Islet precursor cell (in vitro differentiated cells): ENCODE measurements around the gene TMEM176B.
A peak's percentile ranks its signal among the peaks of the same experiment; 100 is the strongest.

ENCODE experiments used
- DNase-seq: peaks from one replicate; pipeline ENCODE4 v3.0.0-alpha.2; 2018

The TMEM176B gene

DNA sequence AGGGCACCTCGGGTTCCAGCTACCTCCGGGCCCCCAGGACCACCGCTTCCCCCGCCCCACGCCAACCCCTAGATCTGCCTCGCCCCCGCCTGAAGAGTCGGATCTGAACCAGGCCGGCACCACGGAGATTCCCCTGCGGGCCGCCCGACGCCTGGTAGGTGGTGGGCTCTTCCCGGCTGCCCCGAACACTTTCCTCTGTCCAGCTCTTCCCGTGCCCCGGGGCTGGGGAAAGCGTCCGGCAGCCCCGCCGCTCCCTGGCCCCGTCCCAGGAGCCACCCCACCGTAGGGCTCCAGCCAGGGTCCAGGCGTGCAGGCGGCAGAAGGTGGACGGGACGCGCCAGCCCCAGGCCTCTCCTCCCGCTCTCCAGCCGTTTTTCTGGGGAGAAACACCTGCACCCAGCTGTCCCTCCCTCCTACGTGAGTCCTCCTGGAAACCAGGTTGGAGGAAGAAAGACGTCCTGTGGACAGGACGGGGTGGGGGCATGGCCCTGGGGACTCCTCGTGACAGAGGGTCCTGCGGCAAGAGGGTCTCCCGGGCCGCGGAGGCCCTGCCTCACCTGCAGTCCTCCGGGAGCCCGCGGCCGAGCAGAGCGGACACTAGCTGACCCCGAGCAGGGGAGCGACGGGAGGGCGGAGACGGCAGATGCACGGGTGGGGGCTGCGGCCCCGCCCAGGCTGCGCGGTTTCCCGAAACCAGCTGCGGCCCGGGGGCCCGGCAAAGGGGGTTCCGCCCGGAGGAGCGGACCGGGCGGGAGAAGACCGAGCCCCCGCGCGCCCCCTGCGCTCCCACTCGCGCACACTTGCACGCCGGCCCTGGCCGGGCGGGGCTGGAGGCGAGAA lies at the start of gene TMEM176B:
TSS of gene TMEM176B (minus strand) at position 624 of the 840 bp plus-strand sequence. CDS start 3,795 bp downstream, outside the sequence.
- no peak for DNase-seq

DNA sequence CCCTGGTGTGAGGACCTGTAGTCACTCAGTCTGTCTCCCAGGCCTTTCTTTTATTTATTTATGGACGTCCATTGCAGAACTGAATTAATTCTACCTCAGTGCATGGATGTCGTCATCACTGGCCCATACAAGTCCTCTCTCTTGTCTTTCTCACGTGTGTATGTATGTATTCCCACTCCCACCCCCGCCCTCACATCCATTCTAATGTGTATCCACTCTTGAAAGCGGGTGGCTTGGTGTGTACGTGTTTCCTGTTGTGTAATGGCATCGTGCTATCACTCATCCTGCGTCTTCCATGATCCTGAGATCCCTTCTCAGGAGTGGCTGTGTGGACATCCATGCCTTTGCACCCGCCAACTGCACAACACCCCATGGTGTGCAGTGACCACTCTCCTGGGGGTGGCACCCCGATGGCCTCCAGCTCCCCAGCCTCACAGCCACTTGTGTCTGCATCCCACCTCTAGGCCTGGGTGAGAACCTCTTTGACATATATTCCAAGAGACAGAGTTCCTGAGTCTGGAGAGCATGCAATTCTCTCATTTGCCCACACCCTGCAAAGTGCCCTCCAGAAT lies 49.1 kb upstream of the TMEM176B start:
- DNase-seq, result peak; percentile 32

DNA sequence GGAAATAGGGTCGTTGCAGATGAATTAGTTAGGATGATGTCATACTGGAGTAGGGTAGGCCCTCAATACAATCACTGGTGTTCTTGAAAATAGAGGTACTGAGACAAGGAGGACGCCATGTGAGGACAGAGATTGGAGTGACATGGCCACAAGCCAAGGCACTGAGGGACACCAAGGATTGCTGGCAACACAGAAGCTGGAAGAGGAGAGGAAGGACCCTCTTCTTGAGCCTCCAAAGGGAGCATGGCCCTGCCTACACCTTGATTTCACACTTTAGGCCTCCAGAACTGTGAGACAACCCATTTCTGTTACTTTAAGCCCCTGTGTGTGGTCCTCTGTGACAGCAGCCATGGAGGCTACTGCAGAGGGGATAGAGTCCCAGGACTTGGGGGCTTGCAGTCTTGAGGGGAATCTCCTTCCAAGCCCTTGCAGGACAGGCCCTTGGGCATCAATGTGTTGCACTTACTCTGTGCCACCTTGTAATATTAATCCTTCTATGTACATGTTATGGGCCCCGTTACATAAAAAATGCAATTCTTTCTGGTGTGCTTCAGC lies 48.5 kb upstream of the TMEM176B start:
- peak; percentile 29 for DNase-seq

DNA sequence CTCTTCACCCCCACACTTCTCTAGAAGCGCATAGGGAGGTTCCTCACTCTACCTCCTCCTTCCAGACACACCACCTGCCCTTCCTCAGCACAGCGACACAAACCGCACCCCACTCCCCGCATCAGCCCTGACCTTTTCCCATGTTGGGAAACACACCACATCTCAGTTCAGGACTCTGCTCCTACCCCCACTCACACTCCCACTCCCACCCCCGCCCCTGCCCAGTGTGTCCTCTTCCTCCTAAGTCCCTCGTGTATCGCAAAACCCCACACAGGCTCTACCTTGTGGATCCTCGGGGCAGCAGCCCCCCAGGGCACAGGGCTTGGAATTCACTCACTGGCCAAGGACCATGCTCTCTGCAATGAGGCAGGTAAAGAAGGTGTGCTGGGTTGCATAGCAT lies 47.9 kb upstream of the TMEM176B start:
- DNase-seq, result peak; percentile 32

DNA sequence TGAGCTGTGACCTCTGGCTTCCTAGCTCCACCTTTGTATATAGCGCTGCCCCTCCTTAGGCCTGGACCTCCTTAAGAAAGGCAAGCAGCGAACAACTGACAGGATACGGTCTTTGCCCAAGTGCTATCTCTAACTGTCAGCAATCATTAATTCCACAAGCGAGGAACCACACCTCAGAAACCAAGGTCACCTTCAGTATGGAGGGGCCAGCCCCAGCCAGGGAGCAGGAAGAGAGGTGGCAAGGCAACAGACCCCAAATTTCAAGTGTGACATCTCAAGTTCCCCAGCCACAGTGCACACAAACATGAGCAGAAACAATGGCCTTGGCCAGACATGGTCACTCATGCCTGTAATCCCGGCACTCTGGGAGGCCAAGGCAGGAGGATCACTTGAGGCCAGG lies 47.4 kb upstream of the TMEM176B start:
- DNase-seq, result peak; percentile 13

DNA sequence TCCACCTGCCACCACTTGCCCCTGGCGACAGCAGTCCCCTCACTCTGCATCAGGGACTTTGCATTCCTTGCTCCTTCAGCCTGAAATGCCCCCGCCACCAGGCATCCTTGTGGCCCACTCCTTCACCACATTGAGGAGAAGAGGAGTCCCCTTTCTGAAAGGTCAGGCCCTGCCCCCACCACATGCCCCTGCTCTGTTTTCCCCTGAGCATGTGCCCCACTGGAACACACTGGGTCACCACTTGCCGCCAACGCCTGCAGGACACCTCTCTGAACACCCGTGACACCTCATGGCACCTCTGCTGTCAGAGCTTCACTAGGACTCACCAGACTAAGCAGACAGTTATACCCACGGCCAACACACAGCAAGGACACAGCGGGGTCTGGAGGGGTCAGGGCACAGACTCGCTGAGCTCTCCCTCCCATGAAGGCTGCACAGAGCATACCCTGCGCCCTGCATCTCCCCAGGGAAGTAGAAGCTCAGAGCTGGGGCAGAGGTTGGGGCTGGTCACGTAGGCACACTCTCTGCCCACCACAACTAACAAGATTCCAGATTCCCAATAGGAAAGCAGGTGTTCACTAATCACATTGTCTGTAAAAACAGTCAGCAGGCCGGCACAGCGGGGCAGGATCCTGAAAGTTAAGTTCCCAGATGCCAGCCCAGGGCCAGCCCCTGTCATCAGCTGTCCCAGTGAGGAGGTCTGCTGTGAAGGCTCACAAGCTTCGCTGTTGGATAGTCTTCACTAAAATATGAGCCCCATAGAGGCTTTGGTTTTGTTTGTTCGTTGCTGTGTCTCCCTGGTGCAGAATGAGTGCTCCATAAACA lies 46.3 kb upstream of the TMEM176B start:
- DNase-seq, result peak; percentile 30

DNA sequence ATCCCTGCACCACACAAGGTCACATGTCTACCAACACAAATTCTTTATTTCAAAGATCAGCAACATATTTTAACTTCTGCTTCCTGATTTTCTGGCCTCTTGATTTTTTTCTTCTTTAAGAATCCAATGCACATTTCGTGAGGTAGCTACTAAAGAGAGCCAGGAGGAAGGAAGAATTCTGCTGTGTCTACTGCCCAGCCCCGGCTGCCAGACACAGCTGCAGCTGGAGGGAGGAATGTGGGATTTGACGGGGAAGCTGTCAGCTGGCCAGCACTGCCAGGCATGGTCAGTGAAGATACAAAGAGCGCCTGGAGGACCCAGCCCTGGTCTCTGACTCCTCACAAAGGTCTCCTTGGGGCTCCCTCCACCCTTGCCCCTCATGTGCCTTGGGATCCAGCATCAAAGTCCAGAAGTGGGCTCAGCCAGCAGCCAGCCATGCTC lies 45.3 kb upstream of the TMEM176B start:
- DNase-seq, result no peak

DNA sequence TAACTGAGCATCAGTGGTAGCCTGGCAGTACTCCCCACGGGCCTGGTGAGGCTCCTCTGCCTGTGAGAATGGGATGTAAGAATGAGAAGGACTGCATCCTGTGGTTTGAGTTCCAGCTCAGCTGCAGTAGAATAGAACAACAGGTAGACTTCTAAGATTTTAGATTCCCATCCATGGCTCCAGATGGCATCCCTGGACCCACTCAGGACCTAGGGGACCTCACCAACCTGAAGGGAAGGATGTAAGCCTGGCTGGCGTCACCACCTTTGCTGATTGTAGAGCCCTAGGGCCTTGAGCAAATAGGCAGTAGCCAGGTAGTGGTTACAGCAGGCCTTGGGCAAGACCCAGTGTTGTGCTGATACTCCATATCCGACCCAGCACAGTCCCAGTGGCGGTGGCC lies 42.6 kb upstream of the TMEM176B start:
- peak; percentile 26 for DNase-seq

DNA sequence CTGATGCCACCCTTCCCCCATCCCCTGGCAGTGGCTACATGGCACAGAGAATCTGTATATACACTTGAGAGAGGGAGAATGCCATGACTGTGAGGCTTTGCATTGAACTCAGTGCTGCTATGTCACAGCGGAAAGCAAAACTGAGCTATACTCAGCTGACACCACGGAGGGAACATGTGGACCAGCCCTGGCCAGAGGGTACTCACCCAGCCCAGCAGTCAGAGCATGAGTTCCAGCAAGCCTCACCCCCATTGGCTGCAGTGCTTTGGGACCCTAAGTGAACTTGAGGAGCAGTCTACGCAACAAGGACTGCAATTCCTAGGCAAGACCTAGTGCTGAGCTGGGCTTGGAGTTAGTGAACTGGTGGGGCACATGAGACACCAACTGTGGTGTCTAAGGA lies 41.9 kb upstream of the TMEM176B start:
- DNase-seq, result no peak

DNA sequence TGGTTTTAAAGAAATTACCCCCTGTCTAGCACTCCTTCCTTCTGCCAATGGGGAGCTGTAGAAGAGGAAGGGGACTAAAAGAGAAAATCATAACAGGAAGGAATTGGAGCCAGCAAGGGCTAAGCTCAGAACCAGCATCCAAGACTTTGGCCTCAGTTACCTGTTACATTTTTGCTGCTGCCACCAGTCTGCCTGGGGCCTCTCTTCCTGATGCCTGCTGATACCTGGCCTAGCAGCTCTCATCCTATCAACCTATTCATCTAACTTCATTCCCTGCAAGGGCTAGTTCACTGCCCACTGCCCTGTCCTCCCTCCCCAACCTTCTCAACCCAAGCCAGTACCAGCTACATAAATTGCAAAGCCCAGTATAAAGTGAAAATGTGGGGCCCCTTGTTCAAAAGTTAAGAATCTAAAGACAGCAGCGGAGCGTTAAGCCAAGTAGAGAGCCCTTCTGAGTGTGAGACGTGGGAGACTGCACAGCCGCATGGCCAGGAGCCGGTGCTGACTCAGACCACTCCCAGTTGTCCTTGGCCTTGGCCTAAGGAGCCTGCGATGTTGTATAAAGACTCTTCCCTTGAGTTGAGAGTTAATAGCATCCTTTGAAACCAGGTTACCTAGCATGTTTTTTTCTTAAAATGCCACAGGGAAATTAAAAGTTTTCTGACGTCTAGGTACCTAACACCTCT lies 38.9 kb upstream of the TMEM176B start:
- DNase-seq, result no peak

DNA sequence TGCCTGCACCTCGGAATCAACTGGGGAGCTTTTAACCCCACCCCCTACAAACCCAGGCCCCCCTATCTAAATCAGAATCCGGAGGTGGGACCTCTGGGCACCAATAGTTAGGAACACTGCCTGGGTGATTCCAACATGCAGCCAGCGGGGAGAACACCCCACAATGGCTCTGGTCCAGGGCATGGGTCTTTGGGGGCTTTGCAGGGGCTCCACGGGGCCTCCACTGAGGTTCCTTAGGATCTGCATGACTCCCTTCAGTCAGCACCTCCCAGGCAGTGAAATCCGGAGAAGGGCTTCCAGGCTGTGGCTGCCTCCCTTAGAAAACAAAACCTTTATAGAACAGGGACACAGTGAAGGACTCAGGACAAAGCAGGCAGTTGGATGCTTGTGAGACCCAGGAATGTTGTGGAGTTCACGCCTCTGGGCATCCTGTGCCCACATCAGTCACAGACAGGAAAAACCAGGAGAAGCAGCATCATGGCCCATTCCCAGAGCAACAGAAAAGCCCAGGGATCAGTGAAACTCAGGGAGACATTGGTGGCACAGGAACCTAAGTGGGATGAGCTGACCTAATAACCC lies 35.6 kb upstream of the TMEM176B start:
- no peak for DNase-seq

DNA sequence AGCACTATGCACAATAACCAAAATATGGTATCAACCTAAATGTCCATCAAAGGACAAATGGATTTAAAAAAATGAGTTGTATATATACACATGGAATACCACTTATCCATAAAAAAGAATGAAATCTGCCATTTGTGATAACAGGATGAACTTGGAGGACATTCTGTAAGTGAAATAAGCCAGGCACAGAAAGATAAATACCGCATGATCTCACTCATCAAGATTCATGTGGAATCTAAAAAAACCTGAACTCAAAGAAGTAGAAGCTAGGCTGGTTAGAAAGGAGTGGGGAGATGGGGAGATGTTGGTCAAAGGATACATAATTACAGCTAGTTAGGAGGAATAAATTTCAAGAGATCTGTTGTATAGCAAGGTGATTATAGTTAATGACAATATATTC lies 34.9 kb upstream of the TMEM176B start:
- DNase-seq, result no peak

DNA sequence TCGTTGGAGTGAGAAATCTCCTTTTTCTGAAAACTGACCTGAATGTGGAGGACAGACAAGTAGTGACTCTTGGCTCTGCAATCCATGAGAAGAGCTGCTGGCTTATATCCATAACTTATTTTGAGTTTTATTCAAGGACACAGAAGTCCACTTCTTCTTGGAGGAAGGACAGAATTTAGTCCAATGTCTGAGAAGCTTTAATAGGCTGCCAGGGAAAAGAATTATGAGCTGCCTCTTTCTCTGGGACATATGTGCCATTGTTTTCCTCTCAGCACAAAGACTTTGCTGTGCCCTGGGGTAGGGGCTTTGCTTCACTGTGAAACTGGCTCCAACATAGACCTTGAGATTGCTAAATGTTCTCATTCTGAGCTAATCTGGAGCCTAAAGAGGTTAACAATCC lies 31.7 kb upstream of the TMEM176B start:
- DNase-seq, result no peak

DNA sequence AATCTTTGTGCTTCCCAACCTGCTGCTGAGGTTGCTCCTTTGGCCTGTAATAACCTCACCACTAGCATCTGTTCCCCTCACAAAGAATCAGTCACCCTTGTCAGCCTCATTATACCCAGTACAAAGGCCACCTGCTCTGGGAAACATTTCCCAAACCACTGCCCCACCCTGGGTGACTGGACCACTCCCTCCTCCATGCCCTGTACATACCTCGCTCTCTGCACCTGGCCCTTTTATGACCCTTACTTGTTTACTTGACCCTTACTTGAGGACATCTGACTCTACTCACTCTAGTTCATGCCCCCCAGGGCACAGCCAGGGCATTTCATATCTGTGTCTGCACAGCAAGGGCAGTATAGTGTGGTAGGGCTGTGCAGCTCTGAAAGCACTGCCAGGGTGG lies 30.8 kb upstream of the TMEM176B start:
- no peak for DNase-seq

DNA sequence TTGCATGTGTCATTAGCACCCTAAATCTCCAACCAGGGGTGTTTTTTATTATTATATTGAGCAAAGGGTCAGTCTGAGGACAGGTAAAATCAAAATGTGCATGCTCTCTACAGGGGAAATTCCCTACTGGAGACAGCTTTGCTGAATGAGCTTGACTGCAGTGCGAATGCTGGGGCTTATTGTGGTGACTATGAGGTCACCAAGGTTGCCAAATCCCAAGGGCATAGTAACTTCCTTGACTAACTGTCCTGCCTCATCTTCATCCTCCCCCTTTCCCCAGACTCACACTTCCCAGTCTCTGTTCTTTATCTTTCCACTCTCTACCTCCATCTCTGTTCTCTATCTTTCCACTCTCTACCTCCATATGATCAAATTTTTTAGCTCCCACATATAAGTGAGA lies 29.3 kb upstream of the TMEM176B start:
- DNase-seq, result no peak

DNA sequence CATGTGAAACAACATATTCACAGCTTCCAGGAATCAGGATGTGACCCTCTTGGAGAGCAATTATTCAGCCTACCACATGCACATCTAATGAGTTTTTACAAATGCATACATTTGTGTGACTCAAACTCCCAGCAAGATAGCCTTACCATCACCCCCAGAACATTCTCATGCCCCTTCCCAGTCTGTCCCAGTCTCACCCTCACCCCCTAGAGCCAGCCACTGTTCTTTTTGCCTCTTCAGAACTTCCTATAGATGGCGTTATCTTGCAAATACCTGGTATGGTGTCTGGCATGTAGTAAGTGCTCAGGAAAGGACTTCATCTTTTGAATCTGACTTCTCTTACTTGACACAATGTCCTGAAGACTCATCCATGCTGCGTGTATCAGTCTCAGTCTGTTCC lies 28.2 kb upstream of the TMEM176B start:
- DNase-seq, result no peak

DNA sequence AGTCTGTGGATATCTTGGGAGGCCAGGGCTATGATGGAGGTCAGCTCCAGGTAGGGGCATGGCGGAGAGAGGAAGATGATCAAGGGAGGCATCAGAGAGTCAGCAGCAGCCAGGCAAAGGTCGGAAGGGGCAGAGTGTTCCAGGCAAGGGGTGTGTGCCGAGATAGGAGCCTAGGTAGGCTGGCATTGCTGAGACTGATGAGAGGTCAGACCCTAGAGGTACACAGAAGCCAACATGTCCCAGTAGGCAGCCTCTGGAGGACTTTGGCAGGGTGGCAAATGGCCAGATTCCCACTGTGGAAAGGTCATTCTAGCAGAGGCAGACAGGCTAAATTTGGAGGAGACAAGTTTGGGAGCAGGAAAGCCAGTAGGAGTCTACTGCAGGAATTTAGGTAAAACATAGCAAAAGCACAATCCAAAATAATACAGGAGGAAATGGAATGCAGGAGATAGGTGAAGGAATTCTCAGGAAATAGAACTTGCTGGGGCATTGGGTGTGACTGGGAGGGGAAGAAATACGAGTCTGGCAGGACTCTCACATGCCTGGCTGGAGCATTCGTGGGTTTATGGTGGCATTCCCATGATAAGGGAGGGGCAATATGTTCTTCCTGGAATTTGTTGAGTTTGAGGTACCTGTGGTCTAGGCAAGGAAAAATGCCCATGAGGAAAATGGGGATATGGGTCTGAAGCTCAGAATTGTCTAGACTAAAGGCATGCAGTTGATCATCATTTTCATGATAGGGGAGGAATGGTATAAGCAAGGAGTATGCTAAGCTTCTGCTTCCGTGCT lies 26.1 kb upstream of the TMEM176B start:
- no peak for DNase-seq

DNA sequence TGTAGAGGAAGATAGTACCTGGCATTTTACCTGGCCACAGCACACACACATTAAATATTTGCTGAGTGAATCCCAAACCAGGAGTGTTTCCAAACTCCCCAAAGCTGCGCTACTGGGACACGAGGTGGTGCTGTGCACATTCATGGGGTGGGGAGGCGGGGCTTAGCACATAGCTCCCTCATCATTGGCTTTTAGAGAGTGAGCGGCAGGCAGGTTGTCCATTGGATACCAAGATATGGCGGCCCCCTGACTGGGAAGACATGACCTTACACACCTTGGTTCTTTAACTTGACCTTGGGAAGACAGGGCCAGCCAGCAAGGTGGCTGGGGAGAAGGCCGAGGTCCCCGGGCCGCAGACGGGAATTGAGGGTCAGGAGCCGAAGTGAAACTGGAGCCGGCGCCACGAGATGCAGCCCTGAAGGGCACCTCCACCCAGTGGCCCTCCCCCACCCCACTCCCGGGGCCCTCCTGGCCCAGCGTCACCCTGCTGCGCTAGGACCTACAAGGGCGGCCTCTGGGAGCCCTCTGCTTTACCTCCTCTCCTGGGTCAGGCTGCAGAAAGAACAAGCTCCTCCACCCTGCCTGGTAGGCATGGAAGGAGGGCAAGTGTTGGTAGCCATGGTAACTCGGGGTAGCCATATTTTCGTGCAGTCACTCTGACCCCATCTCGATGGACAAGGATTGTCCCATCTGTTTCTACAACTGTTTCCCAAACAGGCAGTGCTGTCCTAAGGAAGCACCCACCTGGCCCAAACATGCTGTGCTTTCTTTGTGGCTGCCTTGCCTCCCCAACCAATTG lies 24.4 kb upstream of the TMEM176B start:
- no peak for DNase-seq

DNA sequence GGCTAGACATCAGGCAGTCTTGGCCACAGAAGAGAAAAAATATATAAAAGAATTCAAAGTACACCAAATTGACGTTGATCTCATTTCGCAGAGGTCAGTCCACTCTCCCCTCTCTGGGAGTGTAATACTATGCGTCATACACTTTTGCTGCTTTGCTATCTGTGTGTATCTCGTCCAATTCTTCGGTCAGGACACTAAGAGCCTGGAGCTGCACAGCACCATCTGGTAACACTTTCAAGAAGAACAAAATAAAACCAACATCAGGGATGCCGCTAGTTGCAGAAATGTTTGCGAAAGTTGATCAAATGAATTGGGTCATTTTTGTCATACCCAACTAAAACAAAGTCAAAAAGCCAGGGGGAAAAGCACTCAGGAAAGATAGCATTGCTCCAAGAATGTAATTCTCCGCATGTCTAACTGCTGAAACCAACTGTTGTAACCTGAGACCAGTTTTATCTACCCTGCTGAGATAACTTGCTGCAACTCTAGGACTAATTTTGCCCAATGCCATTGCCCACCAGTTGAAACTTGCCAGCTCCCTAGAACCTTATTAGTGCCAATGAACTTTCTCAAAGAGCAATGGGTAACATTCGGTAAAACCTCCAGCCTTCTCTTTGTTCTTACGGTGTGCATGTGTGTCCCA lies 23.4 kb upstream of the TMEM176B start:
- no peak for DNase-seq

DNA sequence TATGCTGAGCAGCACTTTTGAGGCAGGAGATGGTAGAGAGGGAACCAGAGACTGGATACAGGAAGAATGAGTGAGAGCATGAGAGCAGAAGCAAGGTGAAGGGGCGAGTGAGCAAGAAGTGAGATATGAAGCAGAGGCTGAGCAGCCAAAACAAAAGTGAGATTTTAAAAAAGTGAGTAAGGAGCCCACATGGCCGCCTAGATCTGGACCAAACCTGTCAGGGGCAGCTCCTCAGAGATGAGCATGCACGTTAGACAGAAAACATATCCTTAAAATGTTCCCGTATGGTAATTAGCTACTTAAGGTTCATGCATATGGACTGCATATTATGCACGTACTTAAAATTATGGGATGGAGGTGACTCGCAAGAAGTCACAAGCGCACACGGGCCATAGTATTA lies 22.9 kb upstream of the TMEM176B start:
- no peak for DNase-seq
